Endothelial cell (in vitro differentiated cells): ENCODE measurements around the gene MORF4L1. TPM values are rescaled to one million over a fixed set of nuclear protein-coding genes. Genes with fewer than 3 reads are reported as not detected.
"Not testable (repeated sequence)": the region's sequence is repeated elsewhere in the genome, so short reads cannot be mapped to it uniquely, and the experiment has no call there.

Experiments used
- DNase-seq: peaks from one replicate; pipeline ENCODE4 v3.0.0; 2021; ENCODE audit warnings: low spot score
- H3K27ac Mint-ChIP-seq: one replicate; pipeline ENCODE4 v1.8.0; 2021; ENCODE audit warnings: mixed read lengths, inconsistent platforms; ENCODE audit not compliant: unreplicated experiment
- H3K27me3 Mint-ChIP-seq: one replicate; pipeline ENCODE4 v1.8.0; 2021; ENCODE audit warnings: mild to moderate bottlenecking, moderate library complexity, mixed read lengths, inconsistent platforms; ENCODE audit not compliant: unreplicated experiment
- H3K36me3 Mint-ChIP-seq: one replicate; pipeline ENCODE4 v1.8.0; 2021; ENCODE audit warnings: mild to moderate bottlenecking, low read depth, mixed read lengths, inconsistent platforms; ENCODE audit not compliant: unreplicated experiment
- H3K4me1 Mint-ChIP-seq: one replicate; pipeline ENCODE4 v1.8.0; 2021; ENCODE audit warnings: mild to moderate bottlenecking, mixed read lengths, inconsistent platforms; ENCODE audit not compliant: unreplicated experiment
- H3K4me3 Mint-ChIP-seq: one replicate; pipeline ENCODE4 v1.8.0; 2021; ENCODE audit warnings: mild to moderate bottlenecking, mixed read lengths, inconsistent platforms; ENCODE audit not compliant: unreplicated experiment
- H3K9me3 Mint-ChIP-seq: one replicate; pipeline ENCODE4 v1.8.0; 2021; ENCODE audit warnings: mixed read lengths, inconsistent platforms; ENCODE audit not compliant: unreplicated experiment
- CTCF ChIP-seq: fragments of 200-600 bp; sonication (generic); IDR thresholded peaks from one replicate; pipeline ENCODE4 v1.5.0; 2021; ENCODE audit warnings: antibody characterized with exemption; ENCODE audit not compliant: unreplicated experiment
- total RNA-seq: library from RNA; stranded (reverse); fragmentation: NEBNext Ultra II Directional; extraction: Animal tissue kit (Norgen Biotek cat#: 25700); gene quantifications from one replicate; pipeline ENCODE4 v1.2.1, GENCODE V29; 2021; ENCODE audit not compliant: unreplicated experiment

The MORF4L1 gene
- total RNA-seq, 1 donor from 2014 or later = 347 TPM

DNA sequence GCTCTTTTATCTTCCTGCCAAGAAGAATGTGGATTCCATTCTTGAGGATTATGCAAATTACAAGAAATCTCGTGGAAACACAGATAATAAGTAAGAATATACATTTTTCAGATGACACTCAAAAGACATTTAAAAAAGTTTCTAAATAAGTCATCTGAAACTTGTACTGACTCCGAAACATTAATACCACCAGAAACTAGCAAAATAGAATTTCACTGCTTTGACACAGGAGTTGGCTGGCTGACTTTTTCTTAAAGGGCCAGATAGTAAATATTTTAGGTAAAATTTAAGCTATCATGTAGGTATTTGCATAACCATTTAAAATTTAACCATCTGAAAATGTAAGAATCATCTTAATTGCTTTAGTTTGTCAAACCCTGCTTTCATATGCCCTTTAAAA, 20.8 kb downstream of the MORF4L1 start:
- Mint-ChIP-seq H3K36me3 (peaks cover 46% of the 10 kb centered on the region), H3K27ac (no peak overlapping the region), H3K4me3 (no peak overlapping the region), H3K27me3 (no peaks in the 10 kb centered on the region), H3K9me3 (no peaks in the 10 kb centered on the region), H3K4me1 (no peaks in the 10 kb centered on the region)
- DNase-seq = no peak
- TF ChIP-seq CTCF = no peak

DNA sequence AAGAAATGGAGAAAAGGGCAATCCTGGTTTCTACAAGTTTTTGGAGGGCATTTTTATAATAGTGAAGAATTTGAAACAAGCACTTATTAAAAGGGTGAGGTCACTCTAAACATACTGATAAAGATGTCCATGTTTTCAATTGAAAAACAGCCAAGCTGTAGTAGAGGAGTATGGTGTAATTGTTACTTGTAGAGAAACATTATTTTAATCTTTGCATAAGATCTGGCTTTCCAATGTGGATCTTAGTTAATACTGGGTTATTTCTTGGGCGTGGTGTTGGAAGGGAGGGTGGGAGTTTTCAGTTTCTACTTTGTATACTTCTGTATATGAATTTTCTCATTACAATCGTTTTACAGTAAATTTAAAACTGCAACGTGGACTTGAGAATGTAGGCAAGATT, 22.8 kb downstream of the MORF4L1 start:
- DNase-seq = no peak
- no peaks in the 10 kb centered on the region for H3K27me3 Mint-ChIP-seq
- H3K4me1 Mint-ChIP-seq = no peaks in the 10 kb centered on the region
- no peak overlapping the region for H3K27ac Mint-ChIP-seq
- no peak for TF ChIP-seq CTCF
- peak overlapping the region; percentile 32 for H3K4me3 Mint-ChIP-seq
- H3K9me3 Mint-ChIP-seq = no peaks in the 10 kb centered on the region
- peaks cover 58% of the 10 kb centered on the region for H3K36me3 Mint-ChIP-seq

DNA sequence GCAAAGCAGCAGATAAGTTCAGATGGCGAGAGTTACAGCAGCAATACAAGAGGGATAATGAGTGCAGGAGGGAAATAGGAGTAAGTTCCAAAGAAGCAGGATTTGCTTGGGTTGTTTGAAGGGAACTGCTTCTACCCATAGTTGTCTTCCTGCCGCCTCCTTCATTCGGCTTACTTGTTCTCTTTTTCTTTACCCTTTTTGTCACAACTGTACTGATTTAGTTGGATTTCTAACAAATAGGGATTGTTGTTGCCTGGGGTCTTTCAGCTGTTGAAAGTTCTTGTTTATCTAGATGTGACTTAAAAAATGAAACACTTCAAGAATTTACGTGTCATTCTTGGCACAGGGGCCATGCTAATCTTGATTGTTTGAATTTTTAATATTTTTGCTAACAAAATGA, 25.9 kb downstream of the MORF4L1 start:
- H3K4me3 Mint-ChIP-seq = peak overlapping the region; percentile 69
- no peak for TF ChIP-seq CTCF
- no peaks in the 10 kb centered on the region for H3K9me3 Mint-ChIP-seq
- H3K27me3 Mint-ChIP-seq = no peaks in the 10 kb centered on the region
- H3K4me1 Mint-ChIP-seq = no peaks in the 10 kb centered on the region
- no peak for DNase-seq
- H3K36me3 Mint-ChIP-seq = peaks cover 51% of the 10 kb centered on the region
- H3K27ac Mint-ChIP-seq = peak overlapping the region; percentile 70

- H3K27ac Mint-ChIP-seq, DNase-seq, H3K9me3 Mint-ChIP-seq, H3K4me1 Mint-ChIP-seq, H3K27me3 Mint-ChIP-seq, H3K4me3 Mint-ChIP-seq: not testable (repeated sequence)
- H3K36me3 Mint-ChIP-seq = peaks cover 33% of the 10 kb centered on the region
Measured at GRCh38 chr15:78900819-78901533, 28.3 kb downstream of the MORF4L1 start.

DNA sequence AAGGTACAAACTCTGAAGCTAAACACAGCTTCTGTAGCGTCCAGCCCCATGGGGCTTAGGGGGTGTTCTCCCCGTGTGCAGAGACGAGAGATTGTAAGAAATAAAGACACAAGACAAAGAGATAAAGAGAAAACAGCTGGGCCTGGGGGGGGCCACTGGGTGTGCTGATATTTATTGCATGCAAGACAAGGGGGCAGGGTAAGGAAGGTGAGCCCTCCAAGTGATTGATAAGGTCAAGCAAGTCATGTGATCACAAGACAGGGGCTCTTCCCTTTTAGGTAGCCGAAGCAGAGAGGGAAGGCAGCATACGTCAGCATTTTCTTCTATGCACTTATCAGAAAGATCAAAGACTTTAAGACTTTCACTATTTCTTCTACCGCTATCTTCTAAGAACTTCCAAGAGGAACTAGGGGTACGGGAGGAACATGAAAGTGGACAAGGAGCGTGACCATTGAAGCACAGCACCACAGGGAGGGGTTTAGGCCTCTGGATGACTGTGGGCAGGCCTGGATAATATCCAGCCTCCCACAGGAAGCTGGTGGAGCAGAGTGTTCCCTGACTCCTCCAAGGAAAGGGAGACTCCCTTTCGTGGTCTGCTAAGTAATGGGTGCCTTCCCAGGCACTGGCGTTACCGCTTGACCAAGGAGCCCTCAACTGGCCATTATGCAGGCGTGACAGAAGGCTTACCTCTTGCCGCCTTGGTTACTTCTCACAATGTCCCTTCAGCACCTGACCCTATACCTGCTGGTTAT, 29.8 kb downstream of the MORF4L1 start:
- peak overlapping the region; percentile 1 for H3K27ac Mint-ChIP-seq
- H3K27me3 Mint-ChIP-seq, H3K4me3 Mint-ChIP-seq, DNase-seq, H3K9me3 Mint-ChIP-seq: not testable (repeated sequence)
- H3K36me3 Mint-ChIP-seq = peaks cover 33% of the 10 kb centered on the region
- peaks cover 10% of the 10 kb centered on the region for H3K4me1 Mint-ChIP-seq
